KMS-11 (cell line): Measurements from ENCODE around the gene PRDM7.

Experiments
- H2AFZ ChIP-seq: fragments of 200-600 bp; sonication (generic); 2 replicates; pipeline ENCODE4 v1.6.1; 2016; ENCODE audit warnings: antibody characterized with exemption, mixed run types, low read depth
- H3K27ac ChIP-seq: fragments of 200-600 bp; sonication (generic); 2 replicates; pipeline ENCODE4 v1.6.1; 2016; ENCODE audit warnings: mild to moderate bottlenecking, mixed run types
- H3K27me3 ChIP-seq: fragments of 200-600 bp; sonication (generic); 2 replicates; pipeline ENCODE4 v1.6.1; 2017; ENCODE audit warnings: mild to moderate bottlenecking, low read depth, mixed run types, moderate library complexity; ENCODE audit not compliant: insufficient read depth
- H3K36me3 ChIP-seq: fragments of 200-600 bp; sonication (generic); 2 replicates; pipeline ENCODE4 v1.6.1; 2017; ENCODE audit warnings: mild to moderate bottlenecking, mixed run types; ENCODE audit not compliant: insufficient read depth
- H3K4me1 ChIP-seq: fragments of 200-600 bp; sonication (generic); 2 replicates; pipeline ENCODE4 v1.6.1; 2016; ENCODE audit warnings: mild to moderate bottlenecking, low read depth, mixed run types; ENCODE audit not compliant: poor library complexity, severe bottlenecking
- H3K4me2 ChIP-seq: fragments of 200-600 bp; sonication (generic); 2 replicates; pipeline ENCODE4 v1.7.0; 2016; ENCODE audit warnings: mild to moderate bottlenecking, mixed run types
- H3K4me3 ChIP-seq: fragments of 200-600 bp; sonication (generic); IDR thresholded peaks from 2 replicates; pipeline ENCODE4 v1.6.1; 2017; ENCODE audit warnings: low read depth, low read length, mixed read lengths; ENCODE audit not compliant: insufficient read depth
- H3K79me2 ChIP-seq: fragments of 200-600 bp; sonication (generic); 2 replicates; pipeline ENCODE4 v1.6.1; 2016; ENCODE audit warnings: low read depth, mixed run types; ENCODE audit not compliant: insufficient read depth
- H3K9ac ChIP-seq: fragments of 200-600 bp; sonication (generic); 2 replicates; pipeline ENCODE4 v1.6.1; 2016; ENCODE audit warnings: mild to moderate bottlenecking, mixed run types
- H4K20me1 ChIP-seq: fragments of 200-600 bp; sonication (generic); 2 replicates; pipeline ENCODE4 v1.6.1; 2016; ENCODE audit warnings: mild to moderate bottlenecking, mixed run types; ENCODE audit not compliant: insufficient read depth
- TF ChIP-seq, protein P1 (sequence below): fragments of 200-600 bp; sonication (generic); conservative IDR thresholded peaks from 2 replicates; pipeline ENCODE4 v1.6.1; 2017; ENCODE audit warnings: low read depth, mild to moderate bottlenecking, antibody characterized with exemption, low read length, moderate library complexity, mixed read lengths

PRDM7 gene

DNA sequence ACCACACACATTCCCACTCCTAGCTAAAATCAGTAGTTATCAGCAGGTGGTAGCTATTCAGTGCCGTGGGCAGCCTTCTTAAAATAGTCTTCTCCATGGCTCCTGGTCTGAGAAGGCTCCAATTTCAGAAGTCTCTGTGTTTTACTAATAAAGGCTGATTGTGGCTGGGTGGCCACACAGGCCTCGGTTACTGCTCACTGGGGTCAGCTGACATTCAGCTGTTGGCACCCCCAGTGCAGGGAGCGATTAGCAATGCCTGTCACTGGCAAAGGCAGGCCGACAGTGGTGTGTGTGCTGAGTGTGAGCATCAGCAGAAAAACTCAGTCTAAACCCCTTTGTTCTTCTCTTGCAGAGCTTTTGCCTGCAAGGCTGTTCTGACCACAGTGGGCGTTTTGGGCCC is 41.2 kb downstream of the PRDM7 start:
- Histone ChIP-seq H3K4me3 (no peak overlapping the region), H4K20me1 (no peaks in the 10 kb centered on the region), H3K4me2 (no peak overlapping the region), H2AFZ (no peak overlapping the region), H3K27ac (no peak overlapping the region), H3K27me3 (peaks cover 60% of the 10 kb centered on the region), H3K36me3 (no peaks in the 10 kb centered on the region), H3K4me1 (no peaks in the 10 kb centered on the region), H3K9ac (no peak overlapping the region), H3K79me2 (no peaks in the 10 kb centered on the region)
- TF ChIP-seq, protein P1, sequence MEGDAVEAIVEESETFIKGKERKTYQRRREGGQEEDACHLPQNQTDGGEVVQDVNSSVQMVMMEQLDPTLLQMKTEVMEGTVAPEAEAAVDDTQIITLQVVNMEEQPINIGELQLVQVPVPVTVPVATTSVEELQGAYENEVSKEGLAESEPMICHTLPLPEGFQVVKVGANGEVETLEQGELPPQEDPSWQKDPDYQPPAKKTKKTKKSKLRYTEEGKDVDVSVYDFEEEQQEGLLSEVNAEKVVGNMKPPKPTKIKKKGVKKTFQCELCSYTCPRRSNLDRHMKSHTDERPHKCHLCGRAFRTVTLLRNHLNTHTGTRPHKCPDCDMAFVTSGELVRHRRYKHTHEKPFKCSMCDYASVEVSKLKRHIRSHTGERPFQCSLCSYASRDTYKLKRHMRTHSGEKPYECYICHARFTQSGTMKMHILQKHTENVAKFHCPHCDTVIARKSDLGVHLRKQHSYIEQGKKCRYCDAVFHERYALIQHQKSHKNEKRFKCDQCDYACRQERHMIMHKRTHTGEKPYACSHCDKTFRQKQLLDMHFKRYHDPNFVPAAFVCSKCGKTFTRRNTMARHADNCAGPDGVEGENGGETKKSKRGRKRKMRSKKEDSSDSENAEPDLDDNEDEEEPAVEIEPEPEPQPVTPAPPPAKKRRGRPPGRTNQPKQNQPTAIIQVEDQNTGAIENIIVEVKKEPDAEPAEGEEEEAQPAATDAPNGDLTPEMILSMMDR, result no peak

DNA sequence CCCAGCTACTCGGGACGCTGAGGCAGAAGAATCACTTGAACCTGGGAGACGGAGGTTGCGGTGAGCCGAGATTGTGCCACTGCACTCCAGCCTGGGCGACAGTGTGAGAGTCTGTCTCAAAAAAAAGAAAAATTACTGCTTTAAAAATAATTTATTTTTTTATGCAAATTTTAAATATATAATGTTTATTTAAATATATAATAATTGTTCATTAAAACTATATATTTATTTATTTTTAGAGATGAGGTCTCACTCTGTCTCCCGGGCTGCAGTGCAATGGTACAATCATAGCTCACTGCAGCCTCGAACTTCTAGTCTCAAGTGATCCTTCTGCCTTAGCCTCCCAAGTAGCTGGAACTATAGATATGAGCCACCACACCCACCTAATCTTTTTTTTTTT is 42.6 kb downstream of the PRDM7 start:
- no peak overlapping the region for H3K4me3 ChIP-seq
- no peak overlapping the region for H2AFZ ChIP-seq
- no peak overlapping the region for H3K4me2 ChIP-seq
- no peaks in the 10 kb centered on the region for H4K20me1 ChIP-seq
- H3K9ac ChIP-seq, result no peak overlapping the region
- no peaks in the 10 kb centered on the region for H3K4me1 ChIP-seq
- no peaks in the 10 kb centered on the region for H3K36me3 ChIP-seq
- H3K27me3 ChIP-seq, result peaks cover 62% of the 10 kb centered on the region
- H3K27ac ChIP-seq, result no peak overlapping the region
- no peaks in the 10 kb centered on the region for H3K79me2 ChIP-seq
- TF ChIP-seq, protein P1, result no peak

DNA sequence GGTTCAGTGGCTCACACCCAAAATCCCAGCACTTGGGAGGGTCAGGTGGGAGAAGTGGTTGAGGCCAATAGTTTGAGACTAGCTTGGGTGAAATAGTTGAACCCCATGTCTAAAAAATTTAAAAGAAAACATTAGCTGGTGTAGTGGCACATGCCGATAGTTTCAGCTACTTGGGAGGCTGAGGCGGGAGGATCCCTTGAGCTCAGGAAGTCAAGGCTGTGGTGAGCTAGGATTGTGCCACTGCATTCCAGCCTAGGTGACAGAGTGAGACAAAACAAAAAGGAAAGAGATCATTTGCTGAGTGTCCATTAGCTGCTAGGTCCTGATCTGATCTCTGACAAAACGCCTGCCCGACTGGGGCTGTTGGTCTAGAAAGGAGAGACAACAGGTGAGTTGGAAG is 43.7 kb downstream of the PRDM7 start:
- no peaks in the 10 kb centered on the region for H3K4me1 ChIP-seq
- no peak overlapping the region for H3K4me3 ChIP-seq
- no peak overlapping the region for H3K9ac ChIP-seq
- H3K79me2 ChIP-seq, result no peaks in the 10 kb centered on the region
- H3K27me3 ChIP-seq, result peaks cover 65% of the 10 kb centered on the region
- TF ChIP-seq, protein P1, result no peak
- no peak overlapping the region for H2AFZ ChIP-seq
- no peaks in the 10 kb centered on the region for H4K20me1 ChIP-seq
- no peaks in the 10 kb centered on the region for H3K36me3 ChIP-seq
- no peak overlapping the region for H3K4me2 ChIP-seq
- no peak overlapping the region for H3K27ac ChIP-seq

DNA sequence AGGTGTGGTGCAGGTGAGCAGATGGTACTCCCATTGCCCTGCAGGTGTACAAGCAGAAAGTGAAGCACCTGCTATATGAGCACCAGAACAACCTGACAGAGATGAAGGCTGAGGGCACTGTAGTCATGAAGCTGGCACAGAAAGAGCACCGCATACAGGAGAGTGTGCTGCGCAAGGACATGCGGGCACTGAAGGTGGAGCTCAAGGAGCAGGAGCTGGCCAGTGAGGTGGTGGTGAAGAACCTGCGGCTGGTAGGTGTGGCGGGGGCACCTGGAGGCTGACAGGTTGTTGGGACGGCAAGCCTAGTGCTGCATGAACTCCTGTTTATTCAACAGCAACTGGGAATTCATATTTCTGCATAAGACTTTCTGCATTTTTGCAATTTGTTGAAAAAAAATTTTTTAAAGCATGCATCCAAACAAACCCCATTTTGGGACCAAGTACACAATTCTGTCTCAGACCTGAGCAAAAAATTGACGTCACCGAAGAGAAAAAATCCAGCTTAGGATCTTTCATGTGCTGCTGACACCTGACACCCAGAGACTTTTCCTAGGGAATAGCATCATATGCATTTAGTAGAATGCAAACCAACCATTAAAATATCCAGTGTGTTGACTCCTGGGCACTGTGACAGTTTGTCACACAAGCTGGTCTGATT is 44.3 kb downstream of the PRDM7 start:
- Histone ChIP-seq H3K4me2 (no peak overlapping the region), H3K27ac (no peak overlapping the region), H3K9ac (no peak overlapping the region), H3K4me3 (no peak overlapping the region), H3K27me3 (peaks cover 61% of the 10 kb centered on the region), H3K79me2 (no peaks in the 10 kb centered on the region), H2AFZ (no peak overlapping the region), H3K36me3 (no peaks in the 10 kb centered on the region), H4K20me1 (no peaks in the 10 kb centered on the region), H3K4me1 (no peaks in the 10 kb centered on the region)
- TF ChIP-seq, protein P1, result no peak
